Keratinocyte (primary cell): ENCODE results near the gene PLXNA2. TPM values are rescaled to one million over a fixed set of nuclear protein-coding genes. Genes with fewer than 3 reads are reported as not detected.

Experiments
- DNase-seq: peaks from one replicate; pipeline ENCODE4 v3.0.0-alpha.2; 2011; ENCODE audit warnings: low read depth, missing footprints, low spot score
- FAIRE-seq: peaks from 2 replicates; lab custom pipeline; 2011; peaks lifted over from hg19 to GRCh38; lab: Jason Lieb, UNC
- H2AFZ ChIP-seq: 2 replicates; pipeline ENCODE4 v1.6.0; 2012; ENCODE audit warnings: low read length, control low read depth, inconsistent platforms; ENCODE audit not compliant: control insufficient read depth
- H3K27ac ChIP-seq: 2 replicates; pipeline ENCODE4 v1.5.1; 2011; ENCODE audit warnings: low read length; ENCODE audit not compliant: control insufficient read depth, insufficient read depth
- H3K27me3 ChIP-seq: 3 replicates; pipeline ENCODE4 v1.6.0; 2011; ENCODE audit warnings: low read length; ENCODE audit not compliant: control insufficient read depth, insufficient read depth; ENCODE audit errors: extremely low read depth
- H3K36me3 ChIP-seq, 2 experiments: 2 replicates in 1 of 2; 3 replicates in 1 of 2; pipeline ENCODE4 v1.5.1; 2011; ENCODE audit warnings: low read length in 2 of 2, mild to moderate bottlenecking in 1 of 2; ENCODE audit not compliant: control insufficient read depth in 2 of 2, insufficient read depth in 2 of 2; ENCODE audit errors: extremely low read depth in 1 of 2
- H3K4me1 ChIP-seq: 3 replicates; pipeline ENCODE4 v1.5.1; 2011; ENCODE audit warnings: low read length; ENCODE audit not compliant: control insufficient read depth, insufficient read depth; ENCODE audit errors: extremely low read depth
- H3K4me2 ChIP-seq: 3 replicates; pipeline ENCODE4 v1.6.0; 2011; ENCODE audit warnings: low read depth, low read length; ENCODE audit not compliant: control insufficient read depth, insufficient read depth; ENCODE audit errors: extremely low read depth
- H3K4me3 ChIP-seq, 3 experiments: fragments of 200-600 bp in 1 of 3; sonication (generic) in 1 of 3; 2 replicates in 2 of 3; 3 replicates in 1 of 3; pipeline ENCODE4 v1.5.1; 2011 to 2016; ENCODE audit warnings: low read length in 3 of 3, mild to moderate bottlenecking in 3 of 3, control low read depth in 2 of 3, inconsistent platforms in 1 of 3, low read depth in 1 of 3, mixed read lengths in 1 of 3, mixed run types in 1 of 3, moderate library complexity in 1 of 3; ENCODE audit not compliant: control insufficient read depth in 2 of 3, insufficient read depth in 2 of 3; ENCODE audit errors: extremely low read depth in 1 of 3
- H3K79me2 ChIP-seq: 2 replicates; pipeline ENCODE4 v1.6.0; 2012; ENCODE audit warnings: low read length; ENCODE audit not compliant: control insufficient read depth, insufficient read depth
- H3K9ac ChIP-seq: 3 replicates; pipeline ENCODE4 v1.6.0; 2011; ENCODE audit warnings: low read length; ENCODE audit not compliant: control insufficient read depth, insufficient read depth; ENCODE audit errors: extremely low read depth
- H3K9me1 ChIP-seq: 3 replicates; pipeline ENCODE4 v1.6.0; 2011; ENCODE audit warnings: low read length; ENCODE audit not compliant: control insufficient read depth, insufficient read depth; ENCODE audit errors: extremely low read depth
- H3K9me3 ChIP-seq: 2 replicates; pipeline ENCODE4 v1.5.1; 2012; ENCODE audit warnings: low read depth, low read length; ENCODE audit not compliant: control insufficient read depth
- H4K20me1 ChIP-seq: 3 replicates; pipeline ENCODE4 v1.6.0; 2011; ENCODE audit warnings: low read length; ENCODE audit not compliant: control insufficient read depth, insufficient read depth; ENCODE audit errors: extremely low read depth
- CTCF ChIP-seq, 3 experiments: IDR thresholded peaks in 1 of 3; conservative IDR thresholded peaks in 1 of 3; optimal IDR thresholded peaks in 1 of 3; 2 replicates in 2 of 3; 3 replicates in 1 of 3; pipeline versions ENCODE3 to v1.5.1; 2011; ENCODE audit warnings: low read length in 3 of 3, mild to moderate bottlenecking in 3 of 3, moderate library complexity in 2 of 3, control low read depth in 1 of 3, inconsistent platforms in 1 of 3; ENCODE audit not compliant: insufficient read depth in 2 of 3; ENCODE audit errors: extremely low read depth in 1 of 3
- EZH2 ChIP-seq: IDR thresholded peaks from one replicate; pipeline ENCODE4 v1.6.1; 2012; ENCODE audit warnings: inconsistent platforms, mild to moderate bottlenecking, low read length, moderate library complexity
- dilution Hi-C: fragments of 300-500 bp; cut with MboI; formaldehyde crosslinking; loops from one replicate; pipeline ENCODE4 v1.7.0; 2020; ENCODE audit warnings: low sequenced_read_pairs; ENCODE audit not compliant: extremely low pct_ligation_motif_present
- polyA plus RNA-seq, 5 experiments: library from polyadenylated mRNA; depleted of rRNA in 3 of 5; stranded (reverse) in 3 of 5; stranded (forward) in 1 of 5; unstranded in 1 of 5; fragments of >200 nt; gene quantifications; 1 replicate in 1 of 5; 2 replicates in 3 of 5; 3 replicates in 1 of 5; pipeline versions ENCODE4 v1.2.1 to v1.2.3, GENCODE V29; 2011 to 2012; ENCODE audit warnings: missing spikeins in 2 of 5, low read depth in 1 of 5, low replicate concordance in 1 of 5

Gene PLXNA2
- polyA plus RNA-seq, 1 donor (not counting 4 experiments of a cell fraction or from before 2014, with no cell fraction given) = 6.7 TPM

DNA sequence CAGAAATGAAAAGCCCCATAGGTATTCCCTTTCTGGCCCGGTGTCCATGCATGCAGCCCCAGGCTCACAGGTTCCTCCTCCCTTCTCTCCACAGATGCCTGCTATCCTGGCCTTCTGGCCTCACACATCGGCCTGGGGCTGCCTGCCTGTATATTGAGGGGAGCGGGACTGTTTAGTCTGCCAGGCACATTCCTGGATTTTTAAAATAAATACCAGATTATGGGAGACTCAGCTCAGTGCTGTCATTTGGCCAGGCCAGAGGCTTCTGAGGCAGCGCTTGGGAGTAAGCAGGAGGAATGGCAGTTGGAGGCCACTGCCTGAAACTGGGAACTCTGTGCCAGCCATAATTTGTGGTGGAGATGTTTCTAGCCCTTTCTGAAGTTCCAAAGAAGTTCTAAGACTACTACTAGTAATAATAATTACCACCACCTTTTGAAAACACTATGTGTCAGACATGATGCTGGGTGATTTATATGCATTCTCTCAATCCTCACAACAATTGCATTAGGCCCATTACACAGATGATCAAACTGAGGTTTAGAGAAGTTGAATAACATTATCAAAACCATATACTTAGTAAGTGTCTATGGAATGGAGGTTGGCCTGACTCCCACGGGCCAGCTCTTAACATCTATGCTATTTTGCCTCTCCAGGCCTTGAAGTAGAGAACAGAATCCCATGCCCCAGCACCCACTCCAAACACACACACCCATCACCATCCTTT is 107.6 kb downstream of the PLXNA2 start:
- no peak overlapping the region for H3K4me2 ChIP-seq
- no peaks in the 10 kb centered on the region for H3K9me3 ChIP-seq
- H3K36me3 ChIP-seq = peaks cover 3 to 15% of the 10 kb centered on the region in 2 experiments
- H3K4me3 ChIP-seq = no peak overlapping the region
- dilution Hi-C loops = no loop called here
- H3K9ac ChIP-seq = no peak overlapping the region
- H3K4me1 ChIP-seq = peaks cover 12% of the 10 kb centered on the region
- H3K27me3 ChIP-seq = no peaks in the 10 kb centered on the region
- no peaks in the 10 kb centered on the region for H4K20me1 ChIP-seq
- TF ChIP-seq EZH2 (no peak), CTCF (optimal IDR thresholded peaks at IDR 0.05 in 1 of 3, IDR thresholded peaks at IDR 0.05 in 1 of 3, conservative IDR thresholded peaks at IDR 0.05 in 1 of 3; ENCODE audit: extremely low read depth in 1 of 3, insufficient read depth in 2 of 3, low read length in 3 of 3) (no peak)
- H3K79me2 ChIP-seq = no peaks in the 10 kb centered on the region
- no peak for FAIRE-seq
- no peak for DNase-seq
- no peak overlapping the region for H3K27ac ChIP-seq
- H3K9me1 ChIP-seq = no peaks in the 10 kb centered on the region
- no peak overlapping the region for H2AFZ ChIP-seq

GRCh38 chr1:208135354-208135753 is 108.8 kb downstream of the PLXNA2 start:
- no peaks in the 10 kb centered on the region for H3K9me1 ChIP-seq
- no peak overlapping the region for H3K9ac ChIP-seq
- H2AFZ ChIP-seq = no peak overlapping the region
- H3K79me2 ChIP-seq = no peaks in the 10 kb centered on the region
- no peaks in the 10 kb centered on the region for H3K9me3 ChIP-seq
- dilution Hi-C loops = no loop called here
- no peaks in the 10 kb centered on the region for H4K20me1 ChIP-seq
- H3K36me3 ChIP-seq = peaks cover 5 to 9% of the 10 kb centered on the region in 2 experiments
- no peak overlapping the region for H3K27ac ChIP-seq
- no peak for DNase-seq
- TF ChIP-seq CTCF (optimal IDR thresholded peaks at IDR 0.05 in 1 of 3, IDR thresholded peaks at IDR 0.05 in 1 of 3, conservative IDR thresholded peaks at IDR 0.05 in 1 of 3; ENCODE audit: extremely low read depth in 1 of 3, insufficient read depth in 2 of 3, low read length in 3 of 3) = no peak
- TF ChIP-seq EZH2 = no peak
- FAIRE-seq = no peak
- H3K4me1 ChIP-seq = peaks cover 12% of the 10 kb centered on the region
- H3K4me3 ChIP-seq = no peak overlapping the region
- H3K27me3 ChIP-seq = no peaks in the 10 kb centered on the region
- H3K4me2 ChIP-seq = no peak overlapping the region
